Activated CD8-positive, alpha-beta memory T cell treated with anti-CD3 and anti-CD28 coated beads for 1 hour (primary cell): ENCODE measurements around the gene AP1S3.
"Not testable (repeated sequence)": the region's sequence is repeated elsewhere in the genome, so short reads cannot be mapped to it uniquely, and the experiment has no call there.

Experiments
- DNase-seq, 2 donors: peaks; one replicate each; pipeline ENCODE4 v3.0.0-alpha.2; 2020; ENCODE audit warnings: low read depth in 1 of 2; ENCODE audit errors: extremely low read depth in 1 of 2

AP1S3 gene

DNA sequence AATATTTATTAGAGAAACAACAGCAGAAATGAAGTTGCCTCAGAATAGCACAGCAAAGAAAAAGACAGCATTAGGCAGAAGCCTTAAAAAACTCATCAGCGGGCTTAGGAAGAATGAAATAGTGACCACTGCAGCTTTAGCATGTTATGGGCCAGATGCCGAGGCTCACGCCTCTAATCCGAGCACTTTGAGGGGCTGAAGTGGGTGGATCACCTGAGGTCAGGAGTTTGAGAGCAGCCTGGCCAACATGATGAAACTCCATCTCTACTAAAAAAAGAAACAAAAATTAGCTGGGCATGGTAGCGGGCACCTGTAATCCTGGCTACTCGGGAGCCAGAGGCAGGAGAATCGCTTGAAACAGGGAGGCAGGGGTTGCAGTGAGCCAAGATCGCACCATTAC is 32.4 kb downstream of the AP1S3 start:
- no peak for DNase-seq

DNA sequence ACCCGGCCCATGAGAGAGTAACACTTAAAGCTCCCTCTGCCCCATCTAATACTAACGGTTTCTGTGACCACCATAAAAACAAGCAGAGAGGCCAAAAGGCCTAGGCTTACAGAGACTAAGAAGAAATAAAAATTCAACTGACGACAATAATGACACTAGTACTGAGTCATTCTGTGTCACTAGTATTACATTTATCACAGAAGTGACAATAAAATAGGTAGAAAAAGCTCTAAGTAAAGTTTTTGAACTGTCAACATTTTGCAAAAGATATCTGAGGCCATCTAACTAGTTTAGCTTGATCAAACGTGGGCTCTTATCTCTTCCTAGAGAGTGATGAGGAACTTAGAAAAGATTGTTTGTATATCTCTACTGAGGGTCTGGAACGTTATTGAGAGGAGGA is 35.6 kb downstream of the AP1S3 start:
- no peak for DNase-seq

DNA sequence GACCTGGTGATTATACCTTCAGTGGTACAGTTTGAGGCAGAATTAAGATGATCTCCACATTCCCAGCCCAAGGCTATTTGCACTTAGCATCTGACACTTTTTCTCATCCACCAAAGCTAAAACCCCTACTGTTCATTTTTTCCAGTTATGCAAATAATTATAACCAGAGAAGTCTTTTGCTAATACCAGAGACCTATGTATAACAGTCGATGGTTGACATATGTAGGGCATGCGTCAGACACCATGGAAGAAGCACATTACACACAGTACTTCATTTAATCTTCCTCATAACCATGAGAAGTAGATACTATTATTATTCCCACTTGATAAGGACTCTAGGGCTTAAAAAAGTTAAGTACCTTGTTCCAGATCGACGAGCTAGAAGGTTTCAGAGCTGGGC is 36.5 kb downstream of the AP1S3 start:
- no peak for DNase-seq

- DNase-seq: no peak
Observed at GRCh38 chr2:223797811-223798721, 39.3 kb downstream of the AP1S3 start.

- DNase-seq: no peak
Observed at GRCh38 chr2:223797037-223797436, 40.3 kb downstream of the AP1S3 start.

GRCh38 chr2:223789423-223789822 is 48.0 kb downstream of the AP1S3 start:
- no peak for DNase-seq

GRCh38 chr2:223788826-223789225 is 48.6 kb downstream of the AP1S3 start:
- DNase-seq: no peak

DNA sequence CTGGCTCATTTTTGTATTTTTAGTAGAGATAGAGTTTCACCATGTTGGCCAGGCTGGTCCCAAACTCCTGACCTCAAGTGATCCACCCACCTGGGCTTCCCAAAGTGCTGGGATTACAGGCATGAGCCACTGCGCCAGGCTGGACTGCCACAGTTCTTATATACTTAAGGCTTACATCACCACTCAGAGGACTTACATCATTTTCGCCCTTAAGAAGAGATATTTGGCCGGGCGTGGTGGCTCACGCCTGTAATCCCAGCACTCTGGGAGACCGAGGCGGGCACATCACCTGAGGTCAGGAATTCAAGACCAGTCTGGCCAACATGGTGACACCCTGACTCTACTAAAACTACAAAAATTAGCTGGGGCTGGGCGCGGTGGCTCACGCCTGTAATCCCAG is 49.3 kb downstream of the AP1S3 start:
- DNase-seq: not testable (repeated sequence)

- DNase-seq: no peak
Observed at GRCh38 chr2:223787358-223787757, 50.0 kb downstream of the AP1S3 start.

DNA sequence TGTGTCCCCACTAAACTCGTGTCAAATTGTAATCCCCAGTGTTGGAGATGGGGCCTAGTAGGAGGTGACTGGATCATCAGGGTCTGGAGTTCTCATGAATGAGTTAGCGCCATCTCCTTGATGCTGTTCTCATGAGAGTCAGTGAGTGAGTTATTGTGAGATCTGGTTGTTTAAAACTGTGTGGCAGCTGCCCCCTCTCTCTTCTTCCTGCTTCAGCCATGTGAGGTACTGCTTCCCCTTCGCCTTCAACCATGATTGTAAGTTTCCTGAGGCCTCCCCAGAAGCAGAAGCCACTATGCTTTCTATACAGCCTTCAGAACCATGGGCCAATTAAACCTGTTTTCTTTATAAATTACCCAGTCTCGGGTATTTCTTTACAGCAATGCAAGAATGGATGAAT is 50.4 kb downstream of the AP1S3 start:
- DNase-seq: no peak

DNA sequence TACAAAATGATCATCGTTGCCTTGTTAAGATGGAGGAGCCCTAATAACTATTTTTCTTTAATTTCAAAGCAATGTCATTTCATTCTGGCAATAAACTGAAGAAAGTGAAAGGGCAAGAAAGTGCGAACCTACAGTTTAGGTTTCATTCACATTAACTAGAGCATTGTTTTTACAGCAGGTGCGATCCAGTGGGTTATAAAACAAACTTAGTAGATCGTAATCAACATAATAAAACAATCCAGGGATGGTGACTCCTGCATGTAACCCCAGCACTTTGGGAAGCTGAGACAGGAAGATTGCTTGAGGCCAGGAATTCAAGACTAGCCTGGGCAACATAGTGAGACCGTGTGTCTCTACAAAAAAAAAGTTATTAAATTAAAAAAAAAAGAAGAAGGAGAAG is 51.1 kb downstream of the AP1S3 start:
- no peak for DNase-seq

DNA sequence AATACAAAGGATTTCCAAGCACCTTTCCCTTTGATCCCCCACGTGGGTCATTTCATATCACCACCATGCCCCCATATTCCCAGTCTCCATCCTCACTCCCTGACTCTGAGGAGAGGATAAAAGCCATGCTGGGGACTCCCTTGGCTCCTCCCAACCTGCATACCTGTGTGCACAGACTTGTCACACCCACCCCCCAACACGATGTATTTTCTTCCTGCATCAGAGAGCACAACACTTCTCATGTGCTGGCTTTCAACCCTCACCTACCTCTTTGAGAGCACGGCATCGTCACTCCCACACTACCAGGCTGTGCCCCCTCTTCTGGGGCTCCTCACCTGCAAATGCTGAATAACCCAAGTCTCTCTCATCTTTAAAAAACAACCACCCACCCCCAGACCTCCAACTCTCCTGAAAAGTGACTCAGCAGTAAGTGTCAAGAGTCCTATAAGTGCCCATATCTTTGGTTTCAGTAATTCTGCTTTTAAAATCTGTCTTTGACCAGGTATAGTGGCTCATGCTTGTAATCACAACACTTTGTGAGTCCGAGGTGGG is 53.1 kb downstream of the AP1S3 start:
- no peak for DNase-seq

DNA sequence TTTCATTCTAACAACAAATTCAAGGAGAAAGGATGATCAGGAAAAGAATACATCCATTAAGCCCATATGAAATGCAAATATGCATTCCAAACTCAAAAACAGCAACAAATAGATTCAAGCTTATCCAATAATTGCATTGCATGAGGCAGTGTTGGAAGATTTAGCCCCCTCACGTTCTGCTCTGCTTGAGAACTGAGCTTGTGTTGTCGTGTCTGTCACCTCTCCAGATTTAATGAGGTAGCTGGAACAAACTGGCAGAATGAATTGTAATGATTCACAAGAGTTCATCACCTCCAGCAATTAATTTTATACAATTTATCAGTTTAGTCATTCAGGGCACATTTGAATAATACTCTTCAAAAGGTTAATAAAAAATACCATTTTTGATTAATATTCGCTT is 54.8 kb downstream of the AP1S3 start:
- no peak for DNase-seq

DNA sequence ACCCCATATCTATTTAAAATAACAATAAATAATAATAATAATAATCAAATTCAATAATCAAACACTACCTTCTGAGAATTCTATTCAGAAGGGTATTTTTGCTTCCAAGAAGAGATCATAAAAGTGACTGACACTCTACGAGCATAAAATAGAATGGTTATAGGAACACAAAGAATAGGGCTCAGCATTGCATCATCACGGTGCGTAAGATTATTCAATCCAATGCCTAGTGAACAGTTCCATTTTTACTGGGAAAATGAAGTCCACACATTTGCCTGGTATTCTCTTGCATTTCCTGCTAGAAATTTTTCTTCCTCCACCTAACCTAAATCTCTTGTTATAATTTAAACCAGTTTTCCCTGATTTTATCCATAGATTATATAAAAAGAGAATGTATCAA is 55.8 kb downstream of the AP1S3 start:
- no peak for DNase-seq

DNA sequence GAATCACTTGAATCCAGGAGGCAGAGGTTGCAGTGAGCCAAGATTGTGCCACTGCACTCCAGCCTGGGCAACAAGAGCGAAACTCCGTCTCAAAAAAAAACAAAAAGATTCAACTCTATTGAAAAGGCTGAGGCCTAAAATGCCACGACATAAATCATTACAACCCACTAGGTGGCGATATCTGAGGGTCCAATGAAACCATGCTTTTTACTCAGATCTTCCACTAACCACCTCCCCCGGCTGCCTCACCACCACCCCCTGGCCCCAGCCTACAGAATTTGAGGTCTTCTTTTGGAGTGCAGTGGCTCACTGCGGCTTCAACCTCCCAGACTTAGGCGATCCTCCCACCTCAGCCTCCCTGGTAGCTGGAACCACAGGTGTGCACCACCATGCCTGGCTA is 57.5 kb downstream of the AP1S3 start:
- DNase-seq: no peak

DNA sequence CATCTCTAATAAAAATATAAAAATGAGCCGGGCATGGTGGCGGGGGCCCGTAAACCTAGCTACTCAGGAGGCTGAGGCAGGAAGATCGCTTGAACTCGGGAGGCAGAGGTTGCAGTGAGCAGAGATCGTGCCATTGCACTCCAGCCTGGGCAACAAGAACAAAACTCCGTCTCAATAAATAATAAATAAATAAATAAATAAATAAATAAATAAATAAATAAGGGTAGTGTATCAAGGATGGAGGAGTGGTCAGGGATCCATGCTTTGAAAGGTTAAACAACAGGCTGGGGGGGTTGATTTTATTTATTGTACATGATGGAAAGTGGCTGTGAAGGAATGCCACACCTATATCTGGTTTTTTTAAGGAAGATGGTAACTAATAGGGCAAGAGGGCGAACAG is 63.2 kb downstream of the AP1S3 start:
- DNase-seq: no peak

DNA sequence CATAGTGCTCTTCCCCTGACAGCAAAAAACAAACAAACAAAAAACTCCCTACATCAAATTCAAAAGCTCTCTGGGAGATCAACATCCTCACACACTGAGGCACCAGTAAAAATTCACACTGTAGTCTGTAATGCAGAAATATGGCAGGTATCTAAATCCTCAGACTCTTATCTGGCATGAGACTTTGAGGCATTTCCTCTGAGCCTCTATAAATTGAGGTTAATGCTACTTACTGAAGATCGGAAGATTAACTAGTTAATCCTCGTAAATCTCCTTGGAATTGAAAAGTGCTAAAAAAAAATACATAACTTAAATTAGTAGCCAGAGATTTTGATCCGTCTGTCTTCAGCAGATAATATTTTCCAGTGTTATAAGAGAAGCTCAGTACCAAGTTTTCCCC is 65.0 kb downstream of the AP1S3 start:
- DNase-seq: no peak

GRCh38 chr2:223771475-223771874 is 65.9 kb downstream of the AP1S3 start:
- no peak for DNase-seq

GRCh38 chr2:223768179-223768578 is 69.2 kb downstream of the AP1S3 start:
- DNase-seq: no peak

DNA sequence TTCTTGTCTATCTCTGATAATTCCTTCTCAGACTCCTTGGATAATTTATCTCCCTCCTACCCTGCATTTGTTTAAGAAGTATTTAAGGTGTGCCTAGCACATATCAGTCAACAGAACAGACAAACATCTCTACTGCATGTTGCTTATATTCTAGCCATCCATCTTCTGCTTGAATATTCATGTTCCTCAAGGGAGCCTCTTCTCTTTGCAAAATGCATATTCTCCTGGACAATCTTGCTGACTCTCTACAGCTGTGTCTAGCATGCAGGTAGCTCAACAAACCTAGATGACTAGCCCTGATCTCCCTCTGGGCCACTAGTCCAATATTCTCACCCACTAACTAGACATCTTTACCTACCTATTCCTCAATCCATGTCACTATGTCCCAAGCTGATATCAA is 70.0 kb downstream of the AP1S3 start:
- no peak for DNase-seq

DNA sequence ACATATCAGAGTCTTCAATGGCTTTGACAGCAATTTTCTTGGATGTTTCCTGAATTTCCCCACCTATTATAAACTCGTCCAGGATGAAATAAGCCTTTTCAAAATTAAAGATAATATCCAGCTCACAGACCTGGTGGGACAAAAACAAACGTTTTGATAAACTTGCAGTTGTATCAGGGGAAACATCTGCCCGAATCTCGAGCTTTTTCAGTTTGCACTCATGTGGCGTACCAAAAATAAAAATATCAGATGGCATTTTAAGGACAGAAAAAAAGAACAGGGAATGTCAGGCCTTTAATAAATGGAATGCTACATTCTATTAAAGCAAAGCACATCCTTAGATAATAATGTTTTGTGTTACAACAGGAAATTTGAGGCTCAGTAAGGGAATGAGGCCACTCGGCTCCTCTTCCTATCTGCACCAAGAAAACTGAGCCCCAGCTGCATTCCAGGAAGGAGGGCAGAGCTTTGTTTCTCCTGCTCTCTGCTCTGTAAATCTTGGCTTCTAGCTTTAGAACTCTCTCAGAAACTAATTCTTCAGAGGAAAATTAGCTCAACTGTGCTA is 72.1 kb downstream of the AP1S3 start:
- DNase-seq: no peak

GRCh38 chr2:223764796-223765195 is 72.6 kb downstream of the AP1S3 start:
- no peak for DNase-seq
